Right ventricle myocardium superior (tissue), 1 donor: ENCODE measurements around the gene C14orf180. TPM values are rescaled to one million over a fixed set of nuclear protein-coding genes. Genes with fewer than 3 reads are reported as not detected.

Experiments used
- ATAC-seq: fragments of 200-7000 bp; cut with Tn5 transposase; one replicate; pipeline ENCODE4 v1.9.1; 2020; ENCODE audit warnings: mild to moderate bottlenecking; ENCODE audit not compliant: poor library complexity
- DNase-seq: peaks from one replicate; pipeline ENCODE4 v3.0.0-alpha.2; 2020
- intact Hi-C: fragments of 100-400 bp; cut with DNase I; formaldehyde crosslinking; loops from one replicate; pipeline ENCODE4 v1.11.2; 2022
- total RNA-seq: library from RNA; stranded (reverse); fragmentation: NEBNext Ultra II Directional; extraction: Animal tissue kit (Norgen Biotek cat#: 25700); gene quantifications from one replicate; pipeline ENCODE4 v1.2.1, GENCODE V29; 2021
- donor health status: DM: no; HTN: yes; CAD: no; lungs with severe emphysema.

Gene C14orf180
- total RNA-seq, 1 donor from 2014 or later = 42.5 TPM

- no peak for ATAC-seq
- peak; percentile 26 for DNase-seq
- intact Hi-C loops = no loop called here
Observed at GRCh38 chr14:104597576-104597975, 18.0 kb downstream of the C14orf180 start.

- ATAC-seq (no peak), DNase-seq (peak; percentile 36)
- intact Hi-C loops = no loop called here
Observed at GRCh38 chr14:104598039-104598909, 18.7 kb downstream of the C14orf180 start.

- ATAC-seq = no peak
- intact Hi-C loops = no loop called here
- DNase-seq = peak; percentile 19
Observed at GRCh38 chr14:104598910-104599273, 19.3 kb downstream of the C14orf180 start.

- intact Hi-C loops = no loop called here
- ATAC-seq = no peak
- peak; percentile 22 for DNase-seq
Observed at GRCh38 chr14:104599446-104599845, 19.9 kb downstream of the C14orf180 start.

GRCh38 chr14:104600141-104600643 lies 20.6 kb downstream of the C14orf180 start:
- intact Hi-C loops = no loop called here
- DNase-seq (peak; percentile 38), ATAC-seq (no peak)

GRCh38 chr14:104600805-104601204 lies 21.2 kb downstream of the C14orf180 start:
- no peak for ATAC-seq
- intact Hi-C loops = no loop called here
- DNase-seq = peak; percentile 27

- DNase-seq = peak; percentile 45
- ATAC-seq = no peak
- intact Hi-C loops = no loop called here
Observed at GRCh38 chr14:104601786-104602185, 22.2 kb downstream of the C14orf180 start.

- ATAC-seq (no peak), DNase-seq (peak; percentile 32)
- intact Hi-C loops = no loop called here
Observed at GRCh38 chr14:104602315-104602932, 22.9 kb downstream of the C14orf180 start.

GRCh38 chr14:104602933-104603325 lies 23.4 kb downstream of the C14orf180 start:
- intact Hi-C loops = no loop called here
- no peak for DNase-seq

GRCh38 chr14:104603711-104604401 lies 24.3 kb downstream of the C14orf180 start:
- intact Hi-C loops = no loop called here
- DNase-seq (no peak), ATAC-seq (no peak)

More at GRCh38 chr14:104602933-104603325, 23.4 kb downstream of the C14orf180 start:
- ATAC-seq = no peak

GRCh38 chr14:104604458-104605449 lies 25.2 kb downstream of the C14orf180 start, which contains the start of gene TMEM179:
Gene TMEM179, minus strand, starts transcription at chr14:104604772. Its CDS starts 31 bp downstream, at chr14:104604741.
- intact Hi-C loops = no loop called here
- DNase-seq (no peak), ATAC-seq (peak; percentile 90)

- no peak for DNase-seq
- ATAC-seq = no peak
- intact Hi-C loops = no loop called here
Observed at GRCh38 chr14:104609666-104610065, 30.1 kb downstream of the C14orf180 start.

GRCh38 chr14:104610749-104611310 lies 31.3 kb downstream of the C14orf180 start:
- no peak for ATAC-seq

GRCh38 chr14:104611881-104612280 lies 32.3 kb downstream of the C14orf180 start:
- intact Hi-C loops = no loop called here
- DNase-seq (no peak), ATAC-seq (no peak)

More at GRCh38 chr14:104610749-104611310, 31.3 kb downstream of the C14orf180 start:
- intact Hi-C loops = no loop called here
- DNase-seq = no peak

GRCh38 chr14:104614126-104614812 lies 34.7 kb downstream of the C14orf180 start:
- DNase-seq = no peak
- intact Hi-C loops = no loop called here
- ATAC-seq = no peak

GRCh38 chr14:104624939-104625338 lies 45.4 kb downstream of the C14orf180 start:
- DNase-seq (no peak), ATAC-seq (no peak)
- intact Hi-C loops = no loop called here

- intact Hi-C loops = no loop called here
- no peak for ATAC-seq
- no peak for DNase-seq
Observed at GRCh38 chr14:104632781-104633180, 53.2 kb downstream of the C14orf180 start.
